PFSK-1 (cell line): ENCODE data around the gene OPN4.

Experiments used
- POLR2AphosphoS5 ChIP-seq: IDR thresholded peaks from 2 replicates; pipeline ENCODE4 v1.6.1; 2012; ENCODE audit warnings: low read depth, mild to moderate bottlenecking, control low read depth, low read length, moderate library complexity
- REST ChIP-seq, 2 experiments: IDR thresholded peaks; 2 replicates each; pipeline versions ENCODE4 v1.6.1 to v1.8.0; 2011 to 2012; ENCODE audit warnings: low read depth in 2 of 2, low read length in 2 of 2, control low read depth in 1 of 2, inconsistent platforms in 1 of 2, mild to moderate bottlenecking in 1 of 2, moderate library complexity in 1 of 2; ENCODE audit not compliant: insufficient read depth in 1 of 2
- TAF1 ChIP-seq: IDR thresholded peaks from 2 replicates; pipeline ENCODE4 v1.6.1; 2012; ENCODE audit warnings: low read length, control low read depth, borderline replicate concordance; ENCODE audit not compliant: insufficient read depth

GRCh38 chr10:86705139-86705538 lies 50.8 kb downstream of the OPN4 start:
- TF ChIP-seq REST (IDR thresholded peaks at IDR 0.05; ENCODE audit: insufficient read depth in 1 of 2, low read depth in 2 of 2, low read length in 2 of 2), result no peak
- no peak for TF ChIP-seq POLR2AphosphoS5
- no peak for TF ChIP-seq TAF1
